SK-N-SH (cell line): ENCODE data around the gene PDE9A.

Experiments used
- NRF1 ChIP-seq: IDR thresholded peaks from 2 replicates; pipeline ENCODE4 v1.6.1; 2012; ENCODE audit warnings: low read depth, mild to moderate bottlenecking, low read length
- TF ChIP-seq, protein P1 (sequence below): fragments of 200-600 bp; sonication (generic); IDR thresholded peaks from 2 replicates; pipeline ENCODE4 v1.6.1; 2017; ENCODE audit warnings: antibody characterized with exemption, mild to moderate bottlenecking, moderate library complexity

DNA sequence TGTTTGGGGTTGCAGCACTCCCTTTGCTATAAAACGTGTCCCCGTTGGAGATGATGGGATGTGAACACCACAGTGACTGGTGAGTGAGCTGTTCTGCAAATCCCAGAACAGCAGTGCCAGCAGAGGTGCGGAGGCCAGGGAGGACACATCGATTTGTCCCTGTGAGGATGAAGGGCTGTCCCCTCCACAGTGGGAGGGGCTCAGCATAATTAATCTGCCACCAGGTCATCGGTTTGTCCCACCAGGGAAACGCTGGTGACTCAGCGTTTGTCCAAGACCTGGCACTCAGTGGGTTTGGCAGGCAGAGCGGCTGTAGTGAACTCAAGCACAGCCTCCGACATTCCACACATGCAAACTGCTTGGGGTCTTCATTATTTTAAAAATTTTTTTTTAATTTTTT is 22.8 kb upstream of the PDE9A start:
- TF ChIP-seq, protein P1, sequence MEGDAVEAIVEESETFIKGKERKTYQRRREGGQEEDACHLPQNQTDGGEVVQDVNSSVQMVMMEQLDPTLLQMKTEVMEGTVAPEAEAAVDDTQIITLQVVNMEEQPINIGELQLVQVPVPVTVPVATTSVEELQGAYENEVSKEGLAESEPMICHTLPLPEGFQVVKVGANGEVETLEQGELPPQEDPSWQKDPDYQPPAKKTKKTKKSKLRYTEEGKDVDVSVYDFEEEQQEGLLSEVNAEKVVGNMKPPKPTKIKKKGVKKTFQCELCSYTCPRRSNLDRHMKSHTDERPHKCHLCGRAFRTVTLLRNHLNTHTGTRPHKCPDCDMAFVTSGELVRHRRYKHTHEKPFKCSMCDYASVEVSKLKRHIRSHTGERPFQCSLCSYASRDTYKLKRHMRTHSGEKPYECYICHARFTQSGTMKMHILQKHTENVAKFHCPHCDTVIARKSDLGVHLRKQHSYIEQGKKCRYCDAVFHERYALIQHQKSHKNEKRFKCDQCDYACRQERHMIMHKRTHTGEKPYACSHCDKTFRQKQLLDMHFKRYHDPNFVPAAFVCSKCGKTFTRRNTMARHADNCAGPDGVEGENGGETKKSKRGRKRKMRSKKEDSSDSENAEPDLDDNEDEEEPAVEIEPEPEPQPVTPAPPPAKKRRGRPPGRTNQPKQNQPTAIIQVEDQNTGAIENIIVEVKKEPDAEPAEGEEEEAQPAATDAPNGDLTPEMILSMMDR: no peak
- no peak for TF ChIP-seq NRF1
